ENCODE measurements around the gene LBX1. TPM values are rescaled to one million over a fixed set of nuclear protein-coding genes. Genes with fewer than 3 reads are reported as not detected.

Gene LBX1
- total RNA-seq, 1 experiment from 2014 or later, result 0.15 TPM

DNA sequence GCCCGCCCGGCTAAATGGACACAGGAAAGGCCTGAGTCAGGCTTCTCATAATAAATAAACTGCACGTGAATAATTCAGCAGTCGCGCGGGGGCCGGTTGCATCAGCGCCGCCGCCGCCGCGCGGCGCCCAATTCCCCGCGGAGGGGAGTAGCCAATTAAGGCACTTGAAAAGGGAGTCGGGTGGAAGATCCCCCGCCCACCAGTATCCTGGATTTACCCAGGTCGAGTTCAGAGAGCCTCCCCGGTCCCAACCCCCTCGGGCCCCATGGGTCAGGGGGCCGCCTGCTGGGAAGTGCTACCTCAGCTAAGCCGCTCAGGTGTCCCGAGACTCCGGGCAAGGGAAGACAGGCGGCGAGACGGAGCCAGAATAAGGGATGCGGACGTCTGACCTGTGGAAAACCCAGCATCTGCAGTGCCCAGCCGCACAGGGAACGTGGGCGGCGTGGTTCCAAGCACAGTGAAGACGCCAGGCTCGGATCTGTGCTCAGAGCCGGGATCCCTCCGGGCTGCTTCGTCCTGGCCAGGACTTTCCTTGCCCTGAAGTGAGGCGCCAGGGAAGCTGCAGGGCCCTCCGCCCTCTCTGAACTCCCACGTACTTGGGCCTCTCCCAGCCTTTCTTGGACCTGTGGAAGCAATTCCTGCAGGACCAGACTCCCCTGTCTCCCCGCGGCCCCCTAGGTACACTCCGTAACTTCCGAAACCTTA lies 7.3 kb upstream of the LBX1 start:
- TF ChIP-seq, protein P1, sequence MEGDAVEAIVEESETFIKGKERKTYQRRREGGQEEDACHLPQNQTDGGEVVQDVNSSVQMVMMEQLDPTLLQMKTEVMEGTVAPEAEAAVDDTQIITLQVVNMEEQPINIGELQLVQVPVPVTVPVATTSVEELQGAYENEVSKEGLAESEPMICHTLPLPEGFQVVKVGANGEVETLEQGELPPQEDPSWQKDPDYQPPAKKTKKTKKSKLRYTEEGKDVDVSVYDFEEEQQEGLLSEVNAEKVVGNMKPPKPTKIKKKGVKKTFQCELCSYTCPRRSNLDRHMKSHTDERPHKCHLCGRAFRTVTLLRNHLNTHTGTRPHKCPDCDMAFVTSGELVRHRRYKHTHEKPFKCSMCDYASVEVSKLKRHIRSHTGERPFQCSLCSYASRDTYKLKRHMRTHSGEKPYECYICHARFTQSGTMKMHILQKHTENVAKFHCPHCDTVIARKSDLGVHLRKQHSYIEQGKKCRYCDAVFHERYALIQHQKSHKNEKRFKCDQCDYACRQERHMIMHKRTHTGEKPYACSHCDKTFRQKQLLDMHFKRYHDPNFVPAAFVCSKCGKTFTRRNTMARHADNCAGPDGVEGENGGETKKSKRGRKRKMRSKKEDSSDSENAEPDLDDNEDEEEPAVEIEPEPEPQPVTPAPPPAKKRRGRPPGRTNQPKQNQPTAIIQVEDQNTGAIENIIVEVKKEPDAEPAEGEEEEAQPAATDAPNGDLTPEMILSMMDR (IDR thresholded peaks at IDR 0.05), result no peak
- no peak for TF ChIP-seq TCF7L2 (IDR thresholded peaks at IDR 0.05; ENCODE audit: low read depth, low read length)
- TF ChIP-seq, protein P2, sequence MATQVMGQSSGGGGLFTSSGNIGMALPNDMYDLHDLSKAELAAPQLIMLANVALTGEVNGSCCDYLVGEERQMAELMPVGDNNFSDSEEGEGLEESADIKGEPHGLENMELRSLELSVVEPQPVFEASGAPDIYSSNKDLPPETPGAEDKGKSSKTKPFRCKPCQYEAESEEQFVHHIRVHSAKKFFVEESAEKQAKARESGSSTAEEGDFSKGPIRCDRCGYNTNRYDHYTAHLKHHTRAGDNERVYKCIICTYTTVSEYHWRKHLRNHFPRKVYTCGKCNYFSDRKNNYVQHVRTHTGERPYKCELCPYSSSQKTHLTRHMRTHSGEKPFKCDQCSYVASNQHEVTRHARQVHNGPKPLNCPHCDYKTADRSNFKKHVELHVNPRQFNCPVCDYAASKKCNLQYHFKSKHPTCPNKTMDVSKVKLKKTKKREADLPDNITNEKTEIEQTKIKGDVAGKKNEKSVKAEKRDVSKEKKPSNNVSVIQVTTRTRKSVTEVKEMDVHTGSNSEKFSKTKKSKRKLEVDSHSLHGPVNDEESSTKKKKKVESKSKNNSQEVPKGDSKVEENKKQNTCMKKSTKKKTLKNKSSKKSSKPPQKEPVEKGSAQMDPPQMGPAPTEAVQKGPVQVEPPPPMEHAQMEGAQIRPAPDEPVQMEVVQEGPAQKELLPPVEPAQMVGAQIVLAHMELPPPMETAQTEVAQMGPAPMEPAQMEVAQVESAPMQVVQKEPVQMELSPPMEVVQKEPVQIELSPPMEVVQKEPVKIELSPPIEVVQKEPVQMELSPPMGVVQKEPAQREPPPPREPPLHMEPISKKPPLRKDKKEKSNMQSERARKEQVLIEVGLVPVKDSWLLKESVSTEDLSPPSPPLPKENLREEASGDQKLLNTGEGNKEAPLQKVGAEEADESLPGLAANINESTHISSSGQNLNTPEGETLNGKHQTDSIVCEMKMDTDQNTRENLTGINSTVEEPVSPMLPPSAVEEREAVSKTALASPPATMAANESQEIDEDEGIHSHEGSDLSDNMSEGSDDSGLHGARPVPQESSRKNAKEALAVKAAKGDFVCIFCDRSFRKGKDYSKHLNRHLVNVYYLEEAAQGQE (IDR thresholded peaks at IDR 0.05; ENCODE audit: insufficient read depth in 1 of 2, low read depth in 2 of 2, low read length in 1 of 2), result no peak
- no peak for TF ChIP-seq POLR2AphosphoS5 (IDR thresholded peaks at IDR 0.05; ENCODE audit: low read depth, low read length)
- TF ChIP-seq SIN3A (IDR thresholded peaks at IDR 0.05; ENCODE audit: borderline replicate concordance, insufficient read depth, low read depth, low read length), result no peak
- intact Hi-C loops (cut with micrococcal nuclease; ENCODE audit: unreplicated experiment) (no loop called here), in situ Hi-C loops (cut with HindIII; ENCODE audit: low pct_unique_long_range_greater_than_20kb, low sequenced_read_pairs) (no loop called here)
- CTCF ChIA-PET, result no interaction called here
- no TSS peak for BruUV-seq (replicated peaks)
- H3K4me1 ChIP-seq (ENCODE audit: control insufficient read depth, insufficient read depth, low read length), result no peaks in the 10 kb centered on the region; the same call in 1 of the 2 replicates
- no peak for DNase-seq (ENCODE audit: low read depth, low spot score)
- no peak; the same call in 1 of the 2 replicates for ATAC-seq
- H3K27ac ChIP-seq (ENCODE audit: low read length), result no peak overlapping the region
- no peaks in the 10 kb centered on the region for H3K9me3 ChIP-seq (ENCODE audit: control insufficient read depth, insufficient read depth, low read depth, low read length)
- peaks cover 10% of the 10 kb centered on the region for H3K27me3 ChIP-seq (ENCODE audit: control insufficient read depth, insufficient read depth, low read length)
- H3K4me3 ChIP-seq (ENCODE audit: low read depth in 2 of 2, low read length in 2 of 2), result no peak overlapping the region
- H3K36me3 ChIP-seq (ENCODE audit: control insufficient read depth, insufficient read depth, low read length), result no peaks in the 10 kb centered on the region
- POLR2A ChIA-PET, result no interaction called here

DNA sequence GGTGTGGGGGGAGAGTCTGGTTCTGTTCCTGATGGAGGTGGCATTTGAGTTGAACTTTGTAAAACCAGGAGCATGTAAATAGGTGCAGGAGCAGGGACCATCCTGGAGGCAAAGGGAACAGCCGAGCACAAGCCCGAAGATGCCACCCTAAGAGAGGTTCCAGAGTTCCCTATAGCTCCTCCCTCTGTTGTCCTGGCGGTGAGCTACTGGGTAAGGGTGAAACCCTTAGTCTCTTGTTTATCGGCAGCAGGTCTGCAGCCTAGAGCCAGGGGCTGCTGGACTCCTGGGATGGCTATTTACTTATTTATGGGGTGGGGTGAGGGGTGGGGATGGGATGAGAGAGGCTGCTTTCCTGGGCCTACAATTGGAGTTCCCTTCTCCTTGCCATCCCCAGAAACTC lies 6.5 kb upstream of the LBX1 start:
- Histone ChIP-seq H3K27ac (ENCODE audit: low read length) (no peak overlapping the region), H3K4me3 (ENCODE audit: low read depth in 2 of 2, low read length in 2 of 2) (no peak overlapping the region), H3K4me1 (ENCODE audit: control insufficient read depth, insufficient read depth, low read length) (no peaks in the 10 kb centered on the region; the same call in 1 of the 2 replicates), H3K36me3 (ENCODE audit: control insufficient read depth, insufficient read depth, low read length) (no peaks in the 10 kb centered on the region), H3K9me3 (ENCODE audit: control insufficient read depth, insufficient read depth, low read depth, low read length) (no peaks in the 10 kb centered on the region), H3K27me3 (ENCODE audit: control insufficient read depth, insufficient read depth, low read length) (peaks cover 10% of the 10 kb centered on the region)
- CTCF ChIA-PET, result no interaction called here
- in situ Hi-C loops (cut with HindIII; ENCODE audit: low pct_unique_long_range_greater_than_20kb, low sequenced_read_pairs) (no loop called here), intact Hi-C loops (cut with micrococcal nuclease; ENCODE audit: unreplicated experiment) (no loop called here)
- no TSS peak for BruUV-seq (replicated peaks)
- DNase-seq (ENCODE audit: low read depth, low spot score) (no peak), ATAC-seq (no peak)
- POLR2A ChIA-PET, result no interaction called here
- TF ChIP-seq SIN3A (IDR thresholded peaks at IDR 0.05; ENCODE audit: borderline replicate concordance, insufficient read depth, low read depth, low read length), result no peak
- TF ChIP-seq, protein P2 (IDR thresholded peaks at IDR 0.05; ENCODE audit: insufficient read depth in 1 of 2, low read depth in 2 of 2, low read length in 1 of 2), result no peak
- TF ChIP-seq, protein P1 (IDR thresholded peaks at IDR 0.05), result no peak
- no peak for TF ChIP-seq POLR2AphosphoS5 (IDR thresholded peaks at IDR 0.05; ENCODE audit: low read depth, low read length)
- no peak for TF ChIP-seq TCF7L2 (IDR thresholded peaks at IDR 0.05; ENCODE audit: low read depth, low read length)
